Liver (tissue), 3 donors: ENCODE results near the gene PTPRN2.

Source experiments
- EGR1 ChIP-seq, 2 donors: IDR thresholded peaks; 2 replicates each; pipeline ENCODE4 v1.6.1; 2016 to 2018; ENCODE audit warnings: antibody characterized with exemption in 2 of 2, low read depth in 2 of 2
- FOXA1 ChIP-seq: IDR thresholded peaks from 2 replicates; pipeline ENCODE4 v1.6.1; 2016; ENCODE audit warnings: antibody characterized with exemption
- GABPA ChIP-seq, 2 donors: IDR thresholded peaks in 1 of 2; conservative IDR thresholded peaks in 1 of 2; 2 replicates each; pipeline ENCODE4 v1.6.1; 2016; ENCODE audit warnings: antibody characterized with exemption in 2 of 2, mild to moderate bottlenecking in 1 of 2, moderate library complexity in 1 of 2
- JUND ChIP-seq, 2 donors: IDR thresholded peaks; 2 replicates each; pipeline ENCODE4 v1.6.1; 2016; ENCODE audit warnings: antibody characterized with exemption in 2 of 2
- RAD21 ChIP-seq, 2 donors: IDR thresholded peaks; 2 replicates each; pipeline ENCODE4 v1.6.1; 2016; ENCODE audit warnings: antibody characterized with exemption in 2 of 2, mild to moderate bottlenecking in 2 of 2
- SP1 ChIP-seq: IDR thresholded peaks from 2 replicates; pipeline ENCODE4 v1.6.1; 2018; ENCODE audit warnings: antibody characterized with exemption, mild to moderate bottlenecking
- TAF1 ChIP-seq: conservative IDR thresholded peaks from 2 replicates; pipeline ENCODE4 v1.6.1; 2016; ENCODE audit warnings: antibody characterized with exemption, mild to moderate bottlenecking
- YY1 ChIP-seq: IDR thresholded peaks from 2 replicates; pipeline ENCODE4 v1.6.1; 2016; ENCODE audit warnings: antibody characterized with exemption, mild to moderate bottlenecking
- TF ChIP-seq, protein P1 (sequence below): fragments of 150-350 bp; IDR thresholded peaks from 2 replicates; pipeline ENCODE4 v1.5.1; 2017; ENCODE audit warnings: improper control_type of control experiment, low read depth, low read length; ENCODE audit not compliant: missing input control
- TF ChIP-seq, protein P2 (sequence below): IDR thresholded peaks from 2 replicates; pipeline ENCODE4 v1.6.1; 2016; ENCODE audit warnings: antibody characterized with exemption
- TF ChIP-seq, protein P3 (sequence below): IDR thresholded peaks from 2 replicates; pipeline ENCODE4 v1.6.1; 2016; ENCODE audit warnings: antibody characterized with exemption, mild to moderate bottlenecking
- TF ChIP-seq, protein P4 (sequence below): IDR thresholded peaks from 2 replicates; pipeline ENCODE4 v1.6.1; 2016; ENCODE audit warnings: antibody characterized with exemption
- donor health status: healthy.
- donor health status: healthy.

DNA sequence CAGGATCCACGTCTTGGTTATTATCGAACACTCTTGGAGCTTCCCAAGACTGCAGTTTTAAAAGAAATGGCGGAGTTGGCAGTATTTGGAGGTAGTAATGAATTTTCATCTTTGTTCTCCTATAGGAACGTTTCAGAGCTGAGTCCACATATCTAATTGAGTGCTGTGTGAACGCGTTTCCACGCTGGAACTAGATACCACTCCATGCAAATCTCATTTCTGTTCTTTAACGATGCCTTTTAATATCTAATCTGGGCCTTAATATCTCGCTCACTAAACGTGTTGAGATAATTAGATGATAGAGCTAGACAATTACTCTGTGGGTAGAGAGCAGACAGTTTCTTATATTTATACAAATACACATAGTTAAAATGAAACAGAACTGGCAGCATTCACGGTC, 727.2 kb downstream of the PTPRN2 start:
- TF ChIP-seq, protein P1, sequence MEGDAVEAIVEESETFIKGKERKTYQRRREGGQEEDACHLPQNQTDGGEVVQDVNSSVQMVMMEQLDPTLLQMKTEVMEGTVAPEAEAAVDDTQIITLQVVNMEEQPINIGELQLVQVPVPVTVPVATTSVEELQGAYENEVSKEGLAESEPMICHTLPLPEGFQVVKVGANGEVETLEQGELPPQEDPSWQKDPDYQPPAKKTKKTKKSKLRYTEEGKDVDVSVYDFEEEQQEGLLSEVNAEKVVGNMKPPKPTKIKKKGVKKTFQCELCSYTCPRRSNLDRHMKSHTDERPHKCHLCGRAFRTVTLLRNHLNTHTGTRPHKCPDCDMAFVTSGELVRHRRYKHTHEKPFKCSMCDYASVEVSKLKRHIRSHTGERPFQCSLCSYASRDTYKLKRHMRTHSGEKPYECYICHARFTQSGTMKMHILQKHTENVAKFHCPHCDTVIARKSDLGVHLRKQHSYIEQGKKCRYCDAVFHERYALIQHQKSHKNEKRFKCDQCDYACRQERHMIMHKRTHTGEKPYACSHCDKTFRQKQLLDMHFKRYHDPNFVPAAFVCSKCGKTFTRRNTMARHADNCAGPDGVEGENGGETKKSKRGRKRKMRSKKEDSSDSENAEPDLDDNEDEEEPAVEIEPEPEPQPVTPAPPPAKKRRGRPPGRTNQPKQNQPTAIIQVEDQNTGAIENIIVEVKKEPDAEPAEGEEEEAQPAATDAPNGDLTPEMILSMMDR, result no peak
- no peak for TF ChIP-seq RAD21 (IDR thresholded peaks at IDR 0.05)
- TF ChIP-seq TAF1, result no peak
- TF ChIP-seq, protein P2, sequence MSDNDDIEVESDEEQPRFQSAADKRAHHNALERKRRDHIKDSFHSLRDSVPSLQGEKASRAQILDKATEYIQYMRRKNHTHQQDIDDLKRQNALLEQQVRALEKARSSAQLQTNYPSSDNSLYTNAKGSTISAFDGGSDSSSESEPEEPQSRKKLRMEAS, result no peak
- TF ChIP-seq JUND (IDR thresholded peaks at IDR 0.05), result no peak
- TF ChIP-seq, protein P3, sequence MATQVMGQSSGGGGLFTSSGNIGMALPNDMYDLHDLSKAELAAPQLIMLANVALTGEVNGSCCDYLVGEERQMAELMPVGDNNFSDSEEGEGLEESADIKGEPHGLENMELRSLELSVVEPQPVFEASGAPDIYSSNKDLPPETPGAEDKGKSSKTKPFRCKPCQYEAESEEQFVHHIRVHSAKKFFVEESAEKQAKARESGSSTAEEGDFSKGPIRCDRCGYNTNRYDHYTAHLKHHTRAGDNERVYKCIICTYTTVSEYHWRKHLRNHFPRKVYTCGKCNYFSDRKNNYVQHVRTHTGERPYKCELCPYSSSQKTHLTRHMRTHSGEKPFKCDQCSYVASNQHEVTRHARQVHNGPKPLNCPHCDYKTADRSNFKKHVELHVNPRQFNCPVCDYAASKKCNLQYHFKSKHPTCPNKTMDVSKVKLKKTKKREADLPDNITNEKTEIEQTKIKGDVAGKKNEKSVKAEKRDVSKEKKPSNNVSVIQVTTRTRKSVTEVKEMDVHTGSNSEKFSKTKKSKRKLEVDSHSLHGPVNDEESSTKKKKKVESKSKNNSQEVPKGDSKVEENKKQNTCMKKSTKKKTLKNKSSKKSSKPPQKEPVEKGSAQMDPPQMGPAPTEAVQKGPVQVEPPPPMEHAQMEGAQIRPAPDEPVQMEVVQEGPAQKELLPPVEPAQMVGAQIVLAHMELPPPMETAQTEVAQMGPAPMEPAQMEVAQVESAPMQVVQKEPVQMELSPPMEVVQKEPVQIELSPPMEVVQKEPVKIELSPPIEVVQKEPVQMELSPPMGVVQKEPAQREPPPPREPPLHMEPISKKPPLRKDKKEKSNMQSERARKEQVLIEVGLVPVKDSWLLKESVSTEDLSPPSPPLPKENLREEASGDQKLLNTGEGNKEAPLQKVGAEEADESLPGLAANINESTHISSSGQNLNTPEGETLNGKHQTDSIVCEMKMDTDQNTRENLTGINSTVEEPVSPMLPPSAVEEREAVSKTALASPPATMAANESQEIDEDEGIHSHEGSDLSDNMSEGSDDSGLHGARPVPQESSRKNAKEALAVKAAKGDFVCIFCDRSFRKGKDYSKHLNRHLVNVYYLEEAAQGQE, result no peak
- no peak for TF ChIP-seq FOXA1
- TF ChIP-seq, protein P4, sequence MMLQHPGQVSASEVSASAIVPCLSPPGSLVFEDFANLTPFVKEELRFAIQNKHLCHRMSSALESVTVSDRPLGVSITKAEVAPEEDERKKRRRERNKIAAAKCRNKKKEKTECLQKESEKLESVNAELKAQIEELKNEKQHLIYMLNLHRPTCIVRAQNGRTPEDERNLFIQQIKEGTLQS, result no peak
- no peak for TF ChIP-seq SP1
- TF ChIP-seq GABPA (IDR thresholded peaks at IDR 0.05 in 1 of 2, conservative IDR thresholded peaks at IDR 0.05 in 1 of 2), result no peak
- TF ChIP-seq YY1, result no peak
- TF ChIP-seq EGR1 (IDR thresholded peaks at IDR 0.05; ENCODE audit: low read depth in 2 of 2), result no peak
